ENCODE data around the gene PPP1R12B.
"Not testable (repeated sequence)": the region's sequence is repeated elsewhere in the genome, so short reads cannot be mapped to it uniquely, and the experiment has no call there.

DNA sequence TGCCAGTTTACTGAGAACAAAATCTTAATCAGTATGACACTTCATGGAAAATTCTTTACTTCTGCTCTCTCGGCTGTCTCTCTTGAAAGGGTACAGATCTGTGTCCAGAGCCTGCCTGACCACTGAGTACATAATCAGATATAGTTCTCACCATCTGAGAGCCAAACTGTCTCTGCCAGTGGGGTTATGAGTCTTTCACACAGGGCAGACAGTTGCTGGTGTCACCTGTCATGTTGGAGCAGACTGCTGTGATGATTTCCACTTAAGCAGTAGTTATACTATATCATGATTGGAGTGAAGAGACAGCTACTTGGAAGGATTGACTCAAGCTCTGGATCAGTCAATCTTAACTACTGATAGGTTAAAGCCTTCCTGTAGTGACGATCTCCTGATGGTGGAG, 58.9 kb downstream of the PPP1R12B start:
- TF ChIP-seq, protein P1, sequence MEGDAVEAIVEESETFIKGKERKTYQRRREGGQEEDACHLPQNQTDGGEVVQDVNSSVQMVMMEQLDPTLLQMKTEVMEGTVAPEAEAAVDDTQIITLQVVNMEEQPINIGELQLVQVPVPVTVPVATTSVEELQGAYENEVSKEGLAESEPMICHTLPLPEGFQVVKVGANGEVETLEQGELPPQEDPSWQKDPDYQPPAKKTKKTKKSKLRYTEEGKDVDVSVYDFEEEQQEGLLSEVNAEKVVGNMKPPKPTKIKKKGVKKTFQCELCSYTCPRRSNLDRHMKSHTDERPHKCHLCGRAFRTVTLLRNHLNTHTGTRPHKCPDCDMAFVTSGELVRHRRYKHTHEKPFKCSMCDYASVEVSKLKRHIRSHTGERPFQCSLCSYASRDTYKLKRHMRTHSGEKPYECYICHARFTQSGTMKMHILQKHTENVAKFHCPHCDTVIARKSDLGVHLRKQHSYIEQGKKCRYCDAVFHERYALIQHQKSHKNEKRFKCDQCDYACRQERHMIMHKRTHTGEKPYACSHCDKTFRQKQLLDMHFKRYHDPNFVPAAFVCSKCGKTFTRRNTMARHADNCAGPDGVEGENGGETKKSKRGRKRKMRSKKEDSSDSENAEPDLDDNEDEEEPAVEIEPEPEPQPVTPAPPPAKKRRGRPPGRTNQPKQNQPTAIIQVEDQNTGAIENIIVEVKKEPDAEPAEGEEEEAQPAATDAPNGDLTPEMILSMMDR (conservative IDR thresholded peaks at IDR 0.05) = not testable (repeated sequence)
- TF ChIP-seq EZH2 (IDR thresholded peaks at IDR 0.05; ENCODE audit: low read depth) = not testable (repeated sequence)
